SIG-M5 (cell line): Measurements from ENCODE around the gene CCN6.
"Not testable (repeated sequence)": the region's sequence is repeated elsewhere in the genome, so short reads cannot be mapped to it uniquely, and the experiment has no call there.

Experiments
- DNase-seq: peaks from one replicate; lab custom pipeline; 2025; lab: John Stamatoyannopoulos, UW

Gene CCN6

DNA sequence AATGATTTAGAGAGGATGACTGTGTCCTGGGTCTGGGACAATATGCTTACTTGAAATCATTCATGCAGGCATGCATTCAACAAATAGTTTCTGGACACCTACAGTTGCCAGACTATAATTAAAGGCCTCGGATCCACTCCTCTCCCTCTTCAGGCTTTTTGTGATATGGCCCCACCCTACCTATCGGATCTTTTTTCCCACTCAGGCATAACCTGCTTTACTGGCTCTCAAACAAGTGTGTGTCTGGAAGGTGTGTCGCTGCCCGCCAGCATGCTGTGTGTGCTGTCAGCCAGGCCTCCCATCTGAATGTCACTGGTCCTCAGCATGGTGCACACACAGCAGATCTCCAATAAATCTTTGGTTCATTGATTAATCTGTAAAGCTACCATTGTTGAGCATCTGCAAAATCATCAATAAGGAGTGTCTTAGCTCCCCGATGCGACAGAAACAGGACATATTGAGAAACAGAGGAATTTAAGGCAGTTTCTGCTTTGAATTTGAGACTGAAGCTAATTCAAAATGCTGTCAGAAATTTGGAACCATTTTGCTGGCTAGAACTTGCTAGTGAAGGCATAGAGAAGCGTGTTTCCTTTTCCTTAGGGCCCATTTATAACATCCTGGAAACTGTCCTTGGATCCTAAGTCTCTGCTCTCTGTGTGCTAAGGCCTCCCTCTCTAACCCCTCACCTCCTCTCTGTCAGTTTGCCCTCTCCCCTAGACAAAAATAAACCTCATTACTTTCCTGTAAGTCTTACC is 23.5 kb upstream of the CCN6 start:
- DNase-seq: no peak

DNA sequence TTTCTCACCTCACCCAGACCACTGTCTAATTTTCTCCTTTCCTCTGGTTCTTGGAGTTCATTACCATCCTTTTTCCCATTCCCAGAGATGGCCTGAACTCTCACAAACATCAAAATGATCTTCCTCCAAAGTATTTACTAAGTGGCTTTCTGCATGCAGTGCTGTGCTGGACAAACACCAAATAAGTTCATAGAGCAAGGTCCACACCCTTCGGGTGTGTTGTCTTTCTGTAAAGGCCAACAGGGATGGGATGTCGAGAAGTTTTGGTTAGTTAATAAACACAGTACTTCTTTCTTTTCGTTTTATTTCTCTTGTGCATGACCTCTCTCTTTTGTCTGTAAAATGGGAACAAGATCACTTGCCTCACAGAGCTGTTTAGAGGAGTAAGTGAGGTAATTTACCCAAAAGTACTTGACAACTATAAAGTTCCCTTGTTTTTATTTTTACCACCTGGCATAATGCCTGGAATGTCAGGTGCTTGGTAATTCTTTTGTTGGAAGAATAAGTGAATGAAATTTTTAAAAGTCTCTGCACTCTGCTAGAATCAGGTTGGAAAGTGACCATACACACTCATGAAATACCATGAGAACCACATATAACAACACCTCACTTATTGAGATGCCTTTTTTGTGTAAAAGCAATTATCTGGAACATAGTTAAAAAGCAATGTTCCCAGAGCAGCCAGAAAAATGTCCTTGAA is 22.8 kb upstream of the CCN6 start:
- no peak for DNase-seq

DNA sequence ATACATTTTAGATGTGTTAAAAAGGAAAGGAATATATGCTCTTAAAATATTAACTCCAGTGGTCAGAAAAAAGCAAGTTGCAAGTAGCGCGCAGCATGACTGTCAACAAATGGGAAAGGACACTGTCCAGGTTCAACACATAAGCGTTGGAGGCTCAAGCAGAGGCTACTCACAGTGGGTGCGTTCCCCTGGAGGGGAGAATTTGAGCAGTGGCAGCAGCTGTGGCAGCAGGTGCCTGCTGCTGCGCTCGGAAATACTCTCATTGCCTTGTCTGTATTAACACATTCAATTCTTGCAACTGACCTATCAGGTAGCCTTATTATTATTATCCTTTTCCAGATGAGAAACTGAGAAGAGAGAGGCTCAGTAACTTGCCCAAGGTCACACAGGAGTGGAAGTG is 21.9 kb upstream of the CCN6 start:
- no peak for DNase-seq

DNA sequence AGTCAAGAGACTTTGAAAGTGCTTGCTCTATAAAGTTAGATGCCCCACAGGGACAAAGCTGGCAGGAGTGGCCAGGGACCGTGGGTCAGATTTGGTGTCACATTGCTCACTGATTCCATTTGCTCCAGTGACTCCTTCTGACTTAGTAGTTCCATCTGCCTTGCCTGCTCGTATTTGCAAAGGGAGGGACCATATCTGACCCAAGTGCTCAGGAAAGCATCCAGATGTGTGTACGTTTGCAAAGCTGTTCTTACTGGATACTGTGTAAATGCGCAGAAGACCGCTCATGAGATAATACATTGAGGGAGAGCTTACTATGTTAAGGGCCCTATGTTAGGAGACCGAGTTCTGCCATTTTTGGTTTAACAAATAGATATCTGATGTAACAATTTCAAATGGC is 21.2 kb upstream of the CCN6 start:
- DNase-seq: no peak

DNA sequence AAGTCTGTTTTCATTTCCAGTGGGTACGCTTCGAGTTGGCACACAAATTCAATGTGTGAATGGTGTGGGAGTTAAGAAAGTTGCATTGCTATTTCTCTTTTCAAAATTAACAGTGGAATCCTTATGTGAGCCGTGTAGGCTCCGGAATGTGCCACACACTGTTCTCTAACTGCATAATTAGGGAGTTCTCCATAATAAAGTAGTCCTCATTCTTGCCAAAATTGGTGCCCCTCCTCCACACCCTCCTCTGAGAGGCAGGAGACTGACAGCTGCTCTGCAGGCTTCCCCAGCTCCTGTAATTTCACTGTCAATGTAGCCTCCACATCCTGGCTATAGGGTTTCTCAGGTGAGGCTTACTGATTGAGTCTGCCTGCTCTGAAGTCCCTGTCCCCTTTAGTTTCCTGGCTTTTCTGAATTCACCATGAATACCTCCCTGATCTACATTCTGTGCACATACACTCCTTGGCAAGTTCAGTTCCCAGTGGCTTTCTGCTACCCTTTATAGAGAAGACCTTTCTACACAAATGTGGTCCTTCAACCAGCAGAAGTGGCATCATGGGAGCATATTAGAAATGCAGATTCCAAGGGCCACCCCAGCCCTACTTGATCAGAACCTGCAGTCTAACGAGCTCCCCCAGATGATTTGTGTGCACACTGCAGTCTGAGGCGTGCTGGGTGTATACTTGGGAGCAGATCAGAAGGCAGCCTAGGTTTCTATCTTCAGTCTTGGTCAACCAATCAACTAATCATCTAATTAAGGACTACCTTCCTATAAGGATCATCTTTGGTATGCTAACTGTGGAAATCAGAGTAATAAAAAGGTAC is 19.9 kb upstream of the CCN6 start:
- DNase-seq: no peak

DNA sequence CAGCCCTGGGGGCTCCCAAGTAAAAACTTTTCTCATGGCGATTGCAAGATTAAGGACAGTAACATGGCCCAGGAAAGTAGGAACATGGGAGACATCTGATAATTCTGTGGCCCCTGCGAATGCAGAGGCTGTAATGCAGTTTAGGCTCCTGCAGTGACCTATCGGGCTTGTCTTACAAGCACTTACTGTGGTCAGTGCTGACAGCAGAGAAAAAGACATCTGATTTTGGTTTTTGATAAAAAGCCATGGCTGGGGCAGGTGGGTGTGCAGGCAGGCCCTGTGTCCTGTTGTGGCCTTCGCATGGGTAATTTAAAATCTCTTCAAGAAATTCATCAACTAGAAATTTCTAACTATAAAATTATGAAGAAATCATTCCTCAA is 19.3 kb upstream of the CCN6 start:
- DNase-seq: no peak

DNA sequence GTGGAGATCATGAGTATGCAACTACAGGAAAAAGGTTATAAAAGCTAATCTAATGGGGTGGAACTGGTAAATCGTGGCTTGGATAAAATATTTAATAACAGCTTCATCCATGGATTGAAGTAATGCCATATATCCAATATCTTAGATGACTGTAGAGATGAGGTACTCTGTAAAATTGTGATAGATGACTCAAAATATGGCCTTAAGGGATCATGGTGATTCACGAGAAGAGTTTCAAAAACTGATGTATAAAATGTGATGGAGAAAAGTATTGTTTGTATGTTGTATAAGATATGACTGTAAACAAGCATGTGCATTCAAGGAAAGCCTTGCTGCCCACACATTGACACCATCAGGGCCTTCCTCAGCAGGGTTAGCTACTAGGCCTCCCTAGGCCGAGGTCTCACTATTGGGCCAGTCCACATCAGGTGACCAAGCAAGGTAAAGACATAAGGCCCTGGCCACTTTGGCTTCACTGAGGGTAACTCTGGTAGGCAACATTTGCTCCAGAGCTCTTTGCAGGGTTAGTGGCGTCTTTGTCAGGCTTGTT is 17.7 kb upstream of the CCN6 start:
- DNase-seq: no peak

DNA sequence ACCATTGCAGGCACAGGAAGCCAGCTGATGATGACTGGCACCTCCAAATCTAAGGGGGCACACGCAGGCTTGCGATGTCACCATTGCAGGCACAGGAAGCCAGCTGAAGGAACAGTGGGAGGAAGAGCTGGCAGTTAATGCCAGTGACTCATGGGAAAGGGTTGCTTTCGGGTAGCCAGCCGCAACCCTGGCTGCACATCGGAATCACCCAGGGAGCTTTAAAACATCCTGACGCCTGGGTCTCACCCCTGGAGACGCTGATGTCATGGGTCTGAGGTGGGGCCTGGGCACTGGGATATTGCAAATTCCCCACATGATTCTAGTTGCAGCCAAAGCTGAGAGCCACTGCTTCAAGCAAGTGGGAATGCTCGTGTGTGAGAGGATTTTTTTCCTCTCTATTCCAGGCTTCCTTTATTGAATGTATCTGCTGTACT is 16.1 kb upstream of the CCN6 start:
- DNase-seq: no peak

DNA sequence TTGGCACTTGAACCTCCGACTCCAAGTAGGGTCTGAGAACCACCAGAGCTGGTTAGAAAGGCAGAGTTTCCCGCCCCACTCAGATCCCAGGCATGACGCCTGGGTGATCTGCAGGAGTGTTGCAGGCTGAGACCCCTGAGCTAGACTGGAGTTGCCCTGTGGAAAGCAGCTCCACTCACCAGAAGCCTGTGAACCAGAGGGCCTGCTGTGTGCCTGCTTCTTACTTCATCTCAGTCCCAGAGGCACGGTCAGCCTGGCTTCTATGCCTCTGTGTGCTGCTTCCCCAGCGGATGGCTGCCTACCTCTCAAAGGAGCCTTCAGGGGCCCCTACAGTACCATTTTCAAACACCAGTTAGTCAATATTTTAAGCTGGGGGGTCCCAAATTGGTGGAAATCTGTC is 15.6 kb upstream of the CCN6 start:
- DNase-seq: no peak

DNA sequence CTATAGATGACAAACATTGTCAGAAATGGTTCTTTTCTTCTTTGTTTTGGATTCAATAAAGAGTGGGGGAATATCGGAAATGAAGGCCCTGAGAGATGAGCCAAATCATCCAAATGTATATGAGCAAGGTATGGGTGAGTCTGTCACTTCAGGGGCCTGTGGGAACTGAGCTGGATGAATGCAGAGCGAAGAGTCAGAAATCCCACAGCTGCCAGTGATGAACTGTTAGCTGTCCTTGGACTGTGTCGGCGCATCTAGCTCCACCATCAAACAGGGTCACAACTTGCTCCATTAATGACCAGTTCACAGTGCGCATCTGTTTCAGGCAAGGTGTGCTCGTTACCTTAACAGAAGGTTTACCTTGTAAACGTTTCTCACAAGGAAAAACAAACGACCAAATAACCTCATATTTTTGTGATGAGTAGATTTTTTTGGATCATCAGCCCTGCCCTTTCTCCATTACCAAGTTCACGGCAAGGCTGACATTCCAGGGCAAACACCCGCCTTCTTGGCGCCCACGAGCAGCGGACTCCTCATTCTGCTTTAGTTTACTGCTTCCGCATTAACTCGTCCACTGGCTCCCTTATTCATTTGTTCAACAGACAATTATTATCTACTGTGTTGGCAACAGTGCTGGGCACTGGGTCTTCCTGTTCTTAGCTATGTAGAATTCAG is 15.0 kb upstream of the CCN6 start:
- no peak for DNase-seq

DNA sequence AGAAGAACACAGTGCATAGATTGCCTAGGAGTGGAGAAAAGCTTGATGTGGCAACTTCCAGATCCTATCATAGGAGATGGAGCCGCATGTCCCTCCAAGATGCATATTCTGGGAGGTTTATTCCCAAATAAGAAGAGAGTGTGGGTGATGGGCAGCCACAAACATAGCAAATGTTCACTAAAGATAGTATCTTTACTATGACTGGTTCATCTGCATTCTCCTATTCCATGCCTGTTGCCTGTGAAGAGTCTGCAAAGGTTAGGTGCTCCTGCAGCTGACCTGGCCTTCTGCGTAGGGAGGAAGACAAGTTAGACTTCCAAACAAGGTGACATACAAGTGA is 14.5 kb upstream of the CCN6 start:
- no peak for DNase-seq

DNA sequence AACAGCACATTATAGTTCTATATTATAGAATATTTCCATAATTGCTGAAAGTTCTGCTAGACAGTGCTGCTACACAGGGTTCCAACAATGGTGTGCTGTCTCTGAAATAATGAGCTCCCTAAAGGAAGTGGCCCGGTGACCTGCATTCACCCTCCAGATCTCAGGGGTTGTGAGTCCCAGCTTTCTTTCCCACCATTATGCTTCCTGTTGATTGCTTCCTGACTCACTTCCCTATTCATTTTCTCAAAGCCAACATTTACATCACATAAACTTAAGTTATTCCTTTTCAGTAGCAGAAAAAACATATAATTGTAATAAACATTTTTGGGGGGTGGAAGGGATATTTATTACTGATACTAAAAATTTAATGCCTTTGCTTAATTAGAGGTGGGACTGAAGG is 12.9 kb upstream of the CCN6 start:
- DNase-seq: no peak

DNA sequence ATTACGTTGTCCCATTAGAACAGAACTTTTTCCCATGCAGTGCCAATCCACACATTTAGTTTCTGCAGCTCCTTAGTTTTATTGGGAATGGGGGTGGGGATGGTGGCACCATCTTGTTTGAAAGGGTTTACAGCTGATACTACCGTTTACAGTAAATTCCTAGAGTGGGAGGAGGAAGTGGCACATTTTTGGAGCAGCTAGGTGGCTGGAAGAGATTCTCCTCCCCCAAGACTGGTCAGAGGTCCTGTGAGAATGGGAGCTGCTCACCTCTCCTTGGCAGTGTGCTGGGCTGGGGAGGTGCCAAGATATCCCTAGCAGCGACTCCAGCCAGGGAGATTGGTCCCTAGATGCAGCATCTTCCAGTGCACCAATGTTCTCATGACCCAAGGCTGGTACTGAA is 12.4 kb upstream of the CCN6 start:
- no peak for DNase-seq

DNA sequence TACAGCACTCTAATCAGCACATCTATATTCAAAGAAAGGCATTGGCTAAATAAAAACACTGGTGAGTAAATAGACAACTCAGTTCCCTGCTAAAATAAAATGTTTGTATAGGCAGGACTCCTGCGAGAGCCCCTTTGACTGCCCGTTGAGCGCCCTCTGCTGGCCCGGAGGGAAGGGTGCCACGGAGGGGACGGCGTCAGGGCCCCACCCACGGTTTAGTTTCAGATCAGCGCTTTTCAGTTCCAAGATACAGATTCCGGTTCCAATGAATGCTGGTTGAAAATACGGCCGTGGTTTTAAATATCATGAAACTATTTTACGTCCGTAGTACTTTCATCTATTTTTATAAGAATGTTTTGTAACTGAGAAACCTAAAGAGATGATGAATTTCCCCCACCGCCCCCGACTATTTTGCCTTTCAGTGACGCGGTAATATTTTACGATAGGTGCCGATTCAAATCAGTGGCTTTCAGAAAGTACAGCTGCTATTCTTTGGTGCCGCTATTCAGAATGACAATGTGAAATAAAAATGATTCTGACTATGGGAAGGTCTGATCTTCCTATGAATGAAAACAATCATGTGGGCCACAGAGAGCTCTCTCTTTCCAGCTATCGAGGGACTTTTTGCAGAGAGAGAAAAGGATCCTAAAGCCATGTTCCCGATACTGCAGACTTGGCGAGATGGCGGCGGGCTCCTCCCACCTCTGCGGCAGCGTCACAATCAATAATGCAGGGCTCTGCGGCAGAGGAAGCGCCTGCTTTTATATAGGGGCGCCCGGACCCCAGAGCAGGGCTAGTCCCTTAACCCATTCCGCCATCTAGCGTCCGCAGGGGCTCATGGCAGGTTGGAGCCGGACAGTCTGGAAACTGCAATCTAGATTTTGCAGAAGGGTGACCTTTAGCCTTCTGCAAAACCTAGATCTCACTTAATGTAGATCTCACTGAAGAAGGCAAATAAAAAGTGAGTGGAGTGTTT is 10.6 kb upstream of the CCN6 start:
- peak; percentile 66 for DNase-seq

DNA sequence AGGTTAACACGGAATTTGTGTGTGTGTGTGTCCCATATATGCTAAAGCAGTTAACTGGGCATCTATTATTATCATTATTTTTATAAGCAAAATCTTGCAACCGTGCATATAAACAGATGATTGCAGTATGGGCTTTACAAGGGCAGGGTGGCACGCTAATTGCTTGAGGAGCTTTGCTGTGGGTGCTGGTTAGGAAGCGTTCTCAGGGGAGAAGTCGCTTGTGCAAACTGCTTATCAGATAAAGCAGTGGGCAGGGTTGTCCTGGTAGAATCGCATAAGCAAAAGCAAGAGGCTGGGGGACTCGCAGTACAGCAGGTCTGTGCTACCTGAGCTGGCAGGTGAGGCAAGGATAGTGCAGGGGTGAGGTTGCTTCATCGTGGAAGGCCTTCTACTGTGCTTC is 9.7 kb upstream of the CCN6 start:
- no peak for DNase-seq

DNA sequence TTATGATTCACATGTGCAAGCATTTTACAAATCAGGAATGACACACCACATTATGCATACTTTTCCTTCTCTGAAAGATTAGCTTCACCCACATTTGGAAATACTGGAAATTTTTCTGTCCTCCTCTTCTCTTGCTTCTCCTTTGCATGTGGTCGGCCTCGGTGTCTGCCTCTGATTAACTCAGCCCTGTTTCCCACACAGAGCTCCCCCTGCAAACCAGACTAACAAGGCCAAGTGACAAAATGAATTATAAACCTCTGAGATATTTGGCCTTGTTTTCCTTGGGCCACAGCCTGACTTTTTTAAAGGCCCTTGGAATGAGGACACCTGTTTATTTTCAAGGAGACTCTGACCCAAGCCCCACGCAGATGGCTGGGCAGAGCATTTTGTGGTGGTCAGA is 9.0 kb upstream of the CCN6 start:
- no peak for DNase-seq

DNA sequence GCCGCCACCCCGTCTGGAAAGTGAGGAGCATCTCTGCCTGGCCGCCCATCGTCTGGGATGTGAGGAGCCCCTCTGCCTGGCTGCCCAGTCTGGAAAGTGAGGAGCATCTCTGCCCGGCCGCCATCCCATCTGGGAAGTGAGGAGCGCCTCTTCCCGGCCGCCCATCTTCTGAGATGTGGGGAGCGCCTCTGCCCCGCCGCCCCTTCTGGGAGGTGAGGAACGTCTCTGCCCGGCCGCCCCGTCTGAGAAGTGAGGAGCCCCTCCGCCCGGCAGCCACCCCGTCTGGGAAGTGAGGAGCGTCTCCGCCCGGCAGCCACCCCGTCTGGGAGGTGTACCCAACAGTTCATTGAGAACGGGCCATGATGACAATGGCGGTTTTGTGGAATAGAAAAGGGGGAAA is 6.4 kb upstream of the CCN6 start:
- not testable (repeated sequence) for DNase-seq

DNA sequence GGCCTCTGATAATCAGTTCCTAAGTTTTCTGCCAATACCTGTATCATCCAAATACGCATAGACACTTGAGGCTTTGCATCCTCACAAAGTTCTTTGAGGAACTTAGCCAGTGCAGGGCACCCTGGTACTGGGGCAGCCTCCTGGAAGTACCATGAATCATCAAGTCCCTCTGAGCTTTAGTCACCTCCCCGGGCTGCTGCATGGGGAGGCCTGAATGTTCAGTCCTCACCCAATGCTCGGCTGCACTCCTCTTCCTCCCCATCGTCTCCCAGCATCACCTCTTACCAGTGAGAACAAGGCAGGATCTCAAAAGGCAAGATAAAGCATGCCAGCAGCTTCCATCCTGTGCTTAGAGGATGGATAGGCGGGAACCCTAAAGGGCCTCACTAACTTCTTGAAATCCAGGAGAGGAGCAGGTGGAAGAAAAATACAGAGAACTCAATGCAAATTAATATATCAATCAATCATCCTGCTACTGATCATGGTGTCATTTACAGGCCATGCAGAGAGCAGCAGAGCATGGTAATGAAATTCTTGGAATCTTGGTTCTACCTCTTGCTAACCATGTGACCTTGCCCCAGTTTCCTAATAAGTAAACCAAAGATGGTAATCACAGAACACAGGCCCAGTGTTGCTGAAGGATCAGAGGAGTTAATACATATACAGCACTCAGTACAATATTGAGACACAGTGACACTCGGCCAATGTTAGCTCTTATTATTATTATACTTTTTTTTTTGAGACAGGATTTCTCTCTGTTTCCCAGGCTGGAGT is 4.7 kb upstream of the CCN6 start:
- DNase-seq: no peak

DNA sequence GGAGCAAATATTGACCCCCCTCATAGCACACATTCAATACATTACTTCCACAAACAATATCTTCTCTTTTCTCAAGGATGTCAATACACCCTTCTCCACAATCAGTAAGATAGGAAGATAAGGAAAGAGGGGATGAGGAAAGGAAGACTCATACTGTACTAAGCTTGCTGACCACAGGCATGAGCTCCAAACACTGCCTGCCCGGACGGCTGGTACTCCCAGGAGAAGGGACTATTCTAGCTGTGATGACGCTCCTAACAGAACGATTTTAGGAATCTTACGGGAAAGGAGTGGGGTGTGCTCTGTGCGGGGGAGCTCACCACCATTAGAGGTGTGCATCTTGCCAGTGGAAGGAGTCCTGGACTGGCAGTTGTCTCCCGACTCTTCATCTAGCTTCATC is 3.9 kb upstream of the CCN6 start:
- no peak for DNase-seq

DNA sequence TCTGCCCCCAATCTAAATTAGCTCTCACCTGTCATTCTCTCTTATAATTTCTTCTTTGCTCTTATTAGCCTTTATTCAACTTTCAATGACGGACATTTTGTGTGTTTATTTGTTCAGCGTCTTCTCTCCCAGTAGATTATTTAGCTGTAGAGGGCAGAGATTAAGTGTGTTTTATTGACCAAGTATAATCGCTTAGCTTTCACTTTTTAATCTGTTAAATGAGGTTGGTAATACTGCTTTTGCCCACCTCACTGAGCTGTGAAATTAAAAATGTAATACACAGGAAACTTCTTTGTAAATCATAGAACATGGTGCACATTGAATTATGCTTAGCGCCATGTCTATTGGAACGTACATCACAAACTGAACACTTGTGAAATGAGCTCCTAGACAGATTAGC is 3.5 kb upstream of the CCN6 start:
- DNase-seq: no peak
